SK-N-SH (cell line): ENCODE results near the gene FMNL2. TPM values are rescaled to one million over a fixed set of nuclear protein-coding genes. Genes with fewer than 3 reads are reported as not detected.

Experiments
- CTCF ChIA-PET: fragments of 300-600, 350-600 bp; formaldehyde crosslinking; extraction: SDS; loops from one replicate; lab custom pipeline; 2021; lab: Yijun Ruan, JAX
- POLR2A ChIA-PET: fragments of 350-600 bp; sonication (Branson Sonifier 250); formaldehyde crosslinking; extraction: SDS; loops from one replicate; lab custom pipeline; 2020; ENCODE audit warnings: antibody characterized with exemption, inconsistent platforms; lab: Yijun Ruan, JAX
- DNase-seq: peaks from one replicate; pipeline ENCODE4 v3.0.0; 2012
- H2AFZ ChIP-seq: fragments of 200-600 bp; sonication (generic); 2 replicates; pipeline ENCODE4 v1.8.1; 2016; ENCODE audit warnings: antibody characterized with exemption, mild to moderate bottlenecking, low read depth
- H3F3A ChIP-seq: fragments of 200-600 bp; sonication (generic); replicated peaks from 2 replicates; pipeline ENCODE3; 2016; ENCODE audit warnings: antibody characterized with exemption, mild to moderate bottlenecking; ENCODE audit not compliant: insufficient read depth
- H3K27ac ChIP-seq, 2 experiments: fragments of 200-500 bp in 1 of 2; fragments of 200-600 bp in 1 of 2; sonication (Bioruptor generic) in 1 of 2; sonication (generic), shearing (Covaris generic) in 1 of 2; 2 replicates each; pipeline versions ENCODE4 v1.5.1 to v1.6.1; 2014 to 2016; ENCODE audit warnings: low read depth in 2 of 2, inconsistent platforms in 1 of 2, low read length in 1 of 2, mild to moderate bottlenecking in 1 of 2, mixed read lengths in 1 of 2
- H3K27me3 ChIP-seq: fragments of 200-600 bp; sonication (generic), shearing (Covaris generic); 2 replicates; pipeline ENCODE4 v1.6.1; 2016; ENCODE audit warnings: mixed run types; ENCODE audit not compliant: insufficient read depth
- H3K36me3 ChIP-seq, 2 experiments: fragments of 200-500 bp in 1 of 2; fragments of 200-600 bp in 1 of 2; sonication (Bioruptor generic) in 1 of 2; sonication (generic) in 1 of 2; replicated peaks in 1 of 2; 2 replicates each; pipeline versions ENCODE3 to v1.5.1; 2014 to 2016; ENCODE audit warnings: low read length in 1 of 2, mild to moderate bottlenecking in 1 of 2; ENCODE audit not compliant: insufficient read depth in 2 of 2, control insufficient read depth in 1 of 2
- H3K4me1 ChIP-seq, 2 experiments: fragments of 200-500 bp in 1 of 2; fragments of 200-600 bp in 1 of 2; sonication (Bioruptor generic) in 1 of 2; sonication (generic), shearing (Covaris generic) in 1 of 2; 2 replicates each; pipeline versions ENCODE4 v1.5.1 to v1.6.1; 2014 to 2016; ENCODE audit warnings: low read depth in 1 of 2, low read length in 1 of 2, mixed run types in 1 of 2; ENCODE audit not compliant: insufficient read depth in 2 of 2, control insufficient read depth in 1 of 2
- H3K4me2 ChIP-seq: fragments of 200-600 bp; sonication (generic), shearing (Covaris generic); 2 replicates; pipeline ENCODE4 v1.6.1; 2017; ENCODE audit warnings: mixed run types
- H3K4me3 ChIP-seq, 2 experiments: fragments of 200-500 bp in 1 of 2; fragments of 200-600 bp in 1 of 2; sonication (Bioruptor generic) in 1 of 2; sonication (generic), shearing (Covaris generic) in 1 of 2; 2 replicates each; pipeline versions ENCODE4 v1.5.1 to v1.8.1; 2014 to 2016; ENCODE audit warnings: low read depth in 2 of 2, inconsistent platforms in 1 of 2, low read length in 1 of 2, mild to moderate bottlenecking in 1 of 2, mixed read lengths in 1 of 2, moderate library complexity in 1 of 2
- H3K79me2 ChIP-seq: fragments of 200-600 bp; sonication (generic); 2 replicates; pipeline ENCODE4 v1.8.1; 2017; ENCODE audit warnings: mild to moderate bottlenecking; ENCODE audit not compliant: insufficient read depth
- H3K9ac ChIP-seq: fragments of 200-600 bp; sonication (generic); 2 replicates; pipeline ENCODE4 v1.6.1; 2017; ENCODE audit warnings: mixed run types
- H3K9me2 ChIP-seq: fragments of 200-600 bp; sonication (generic); 2 replicates; pipeline ENCODE4 v1.6.1; 2017; ENCODE audit warnings: mixed run types
- H3K9me3 ChIP-seq: fragments of 200-600 bp; sonication (generic); 2 replicates; pipeline ENCODE4 v1.6.1; 2017; ENCODE audit warnings: mixed run types, mild to moderate bottlenecking, moderate library complexity
- H4K20me1 ChIP-seq: fragments of 200-600 bp; sonication (generic); 2 replicates; pipeline ENCODE4 v1.6.1; 2017; ENCODE audit warnings: mild to moderate bottlenecking, mixed run types; ENCODE audit not compliant: insufficient read depth
- CHD2 ChIP-seq: fragments of 150-350 bp; IDR thresholded peaks from 2 replicates; pipeline ENCODE4 v1.6.1; 2018; ENCODE audit warnings: low read length; ENCODE audit not compliant: partially characterized antibody
- CTCF ChIP-seq: fragments of 200-600 bp; sonication (generic); IDR thresholded peaks from 2 replicates; pipeline ENCODE4 v1.6.1; 2017; ENCODE audit warnings: antibody characterized with exemption, mild to moderate bottlenecking, moderate library complexity
- EP300 ChIP-seq, 2 experiments: IDR thresholded peaks; 2 replicates each; pipeline versions ENCODE4 v1.4.0 to v1.6.1; 2012; ENCODE audit warnings: borderline replicate concordance in 1 of 2, low read depth in 1 of 2, low read length in 1 of 2
- FOXJ3 ChIP-seq: sonication (generic); formaldehyde crosslinking; IDR thresholded peaks from 2 replicates; pipeline ENCODE4 v1.5.1; 2020; ENCODE audit warnings: mild to moderate bottlenecking, missing genetic modification reagents
- IRF3 ChIP-seq: fragments of 150-350 bp; IDR thresholded peaks from 2 replicates; pipeline ENCODE4 v1.6.1; 2016; ENCODE audit warnings: mild to moderate bottlenecking, low read depth, low read length
- MAX ChIP-seq: IDR thresholded peaks from 2 replicates; pipeline ENCODE4 v1.4.0; 2012; ENCODE audit warnings: low read depth
- MXI1 ChIP-seq: IDR thresholded peaks from 2 replicates; pipeline ENCODE4 v1.6.1; 2012; ENCODE audit warnings: mild to moderate bottlenecking, low read depth, low read length, improper control_type of control experiment
- NFIC ChIP-seq: IDR thresholded peaks from 2 replicates; pipeline ENCODE4 v1.4.0; 2012; ENCODE audit warnings: borderline replicate concordance
- TEAD4 ChIP-seq: IDR thresholded peaks from 2 replicates; pipeline ENCODE4 v1.4.0; 2012; ENCODE audit warnings: mild to moderate bottlenecking, borderline replicate concordance; ENCODE audit not compliant: insufficient read depth
- USF2 ChIP-seq: fragments of 150-350 bp; IDR thresholded peaks from 2 replicates; pipeline ENCODE4 v1.6.1; 2017; ENCODE audit warnings: antibody characterized with exemption, low read length, low read depth, borderline replicate concordance
- YY1 ChIP-seq: IDR thresholded peaks from 2 replicates; pipeline ENCODE4 v1.4.0; 2012; ENCODE audit warnings: low read depth, mild to moderate bottlenecking
- ZBTB33 ChIP-seq: IDR thresholded peaks from 2 replicates; pipeline ENCODE4 v1.4.0; 2012; ENCODE audit warnings: low read depth, borderline replicate concordance
- WGBS: methylation state at CpG from one replicate; pipeline ENCODE4 v1.1.6; 2017; ENCODE audit warnings: low lambda C conversion rate; 5-methylcytosine and 5-hydroxymethylcytosine counted together
- polyA plus RNA-seq, 3 experiments: library from polyadenylated mRNA; depleted of rRNA; stranded (reverse); fragments of >200 nt; gene quantifications; 2 replicates each; pipeline ENCODE4 v1.2.3, GENCODE V29; 2012

The FMNL2 gene
- polyA plus RNA-seq, 1 of the 3 experiments (the other 2 are of a cell fraction) = 14.5 TPM

GRCh38 chr2:152564754-152565551, 230.0 kb downstream of the FMNL2 start:
- H4K20me1 ChIP-seq = no peaks in the 10 kb centered on the region
- H3K4me2 ChIP-seq = no peak overlapping the region
- H3F3A ChIP-seq = peaks cover 8% of the 10 kb centered on the region
- ChIA-PET CTCF (interaction anchor here (1.8 kb wide), 1 partner anchor 10 kb away, joined by 5 read pairs; no protein-coding TSS in a partner anchor), POLR2A (no interaction called here)
- no peak overlapping the region for H3K27ac ChIP-seq
- no peak overlapping the region for H3K4me3 ChIP-seq
- 0 out of 2 replicates have a peak, but pooled peaks cover 3% of the 10 kb centered on the region for H3K79me2 ChIP-seq
- 88% methylated on average over 4 of the region's 4 CpGs for WGBS
- H3K36me3 ChIP-seq = no peaks in the 10 kb centered on the region
- no peaks in the 10 kb centered on the region for H3K27me3 ChIP-seq
- H2AFZ ChIP-seq = no peak overlapping the region
- H3K9ac ChIP-seq = no peak overlapping the region
- TF ChIP-seq TEAD4 = no peak
- no peak for TF ChIP-seq YY1
- no peak for TF ChIP-seq ZBTB33
- no peak for TF ChIP-seq CHD2
- TF ChIP-seq MXI1 = no peak
- TF ChIP-seq FOXJ3 = no peak
- no peak for TF ChIP-seq IRF3
- TF ChIP-seq CTCF = no peak
- TF ChIP-seq MAX = no peak
- no peak for TF ChIP-seq EP300 (IDR thresholded peaks at IDR 0.05; ENCODE audit: borderline replicate concordance in 1 of 2, low read depth in 1 of 2, low read length in 1 of 2)
- no peak for TF ChIP-seq NFIC
- no peak for TF ChIP-seq USF2
- peaks cover under 1 to 5% of the 10 kb centered on the region in 2 experiments; a peak in 3 of 4 replicates for H3K4me1 ChIP-seq
- no peaks in the 10 kb centered on the region for H3K9me3 ChIP-seq
- H3K9me2 ChIP-seq = no peaks in the 10 kb centered on the region
- no peak for DNase-seq
